Glomerular visceral epithelial cell (primary cell): ENCODE measurements around the gene GPSM1.
A peak's percentile ranks its signal among the peaks of the same experiment; 100 is the strongest.

Source experiments
- DNase-seq: peaks from one replicate; pipeline ENCODE4 v3.0.0-alpha.2; 2016; ENCODE audit errors: extremely low spot score

The GPSM1 gene, protein sequence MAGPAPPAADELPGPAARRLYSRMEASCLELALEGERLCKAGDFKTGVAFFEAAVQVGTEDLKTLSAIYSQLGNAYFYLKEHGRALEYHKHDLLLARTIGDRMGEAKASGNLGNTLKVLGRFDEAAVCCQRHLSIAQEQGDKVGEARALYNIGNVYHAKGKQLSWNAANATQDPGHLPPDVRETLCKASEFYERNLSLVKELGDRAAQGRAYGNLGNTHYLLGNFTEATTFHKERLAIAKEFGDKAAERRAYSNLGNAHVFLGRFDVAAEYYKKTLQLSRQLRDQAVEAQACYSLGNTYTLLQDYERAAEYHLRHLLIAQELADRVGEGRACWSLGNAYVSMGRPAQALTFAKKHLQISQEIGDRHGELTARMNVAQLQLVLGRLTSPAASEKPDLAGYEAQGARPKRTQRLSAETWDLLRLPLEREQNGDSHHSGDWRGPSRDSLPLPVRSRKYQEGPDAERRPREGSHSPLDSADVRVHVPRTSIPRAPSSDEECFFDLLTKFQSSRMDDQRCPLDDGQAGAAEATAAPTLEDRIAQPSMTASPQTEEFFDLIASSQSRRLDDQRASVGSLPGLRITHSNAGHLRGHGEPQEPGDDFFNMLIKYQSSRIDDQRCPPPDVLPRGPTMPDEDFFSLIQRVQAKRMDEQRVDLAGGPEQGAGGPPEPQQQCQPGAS

DNA sequence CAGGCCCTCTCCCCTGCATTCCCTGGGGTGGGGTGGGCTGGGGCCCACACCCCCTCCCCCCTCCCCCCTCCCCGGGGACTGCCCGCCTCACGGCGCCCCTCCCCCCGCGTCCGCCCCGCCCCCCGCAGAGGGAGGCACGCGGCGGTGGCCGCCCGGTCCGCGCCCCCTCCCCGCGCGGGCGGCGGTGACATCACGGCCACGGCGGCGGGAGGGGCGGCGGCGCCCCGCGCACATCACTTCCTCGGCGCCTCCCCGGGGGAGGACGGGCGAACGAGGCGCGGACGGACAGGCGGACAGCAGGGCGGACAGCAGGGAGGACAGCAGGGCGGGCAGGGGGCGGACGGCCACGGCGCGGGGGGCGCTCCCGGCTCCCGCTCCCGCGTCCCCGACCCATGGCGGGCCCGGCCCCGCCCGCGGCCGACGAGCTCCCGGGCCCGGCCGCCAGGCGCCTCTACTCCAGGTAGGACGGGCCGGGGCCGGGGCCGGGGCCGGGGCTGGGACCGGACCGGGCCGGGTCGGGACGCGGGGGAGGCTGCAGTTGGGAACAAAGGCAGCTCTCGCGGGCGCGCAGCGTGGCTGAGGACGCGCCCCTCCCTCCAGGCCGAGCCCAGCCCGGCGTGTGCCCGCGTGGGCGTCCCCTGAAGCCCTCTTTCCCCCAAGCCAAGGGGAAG, at the start of gene GPSM1:
Gene GPSM1 (plus strand): TSS at position 236 of the 671 bp plus-strand sequence. CDS start 157 bp downstream, at position 393.
- DNase-seq, result peak; percentile 47

DNA sequence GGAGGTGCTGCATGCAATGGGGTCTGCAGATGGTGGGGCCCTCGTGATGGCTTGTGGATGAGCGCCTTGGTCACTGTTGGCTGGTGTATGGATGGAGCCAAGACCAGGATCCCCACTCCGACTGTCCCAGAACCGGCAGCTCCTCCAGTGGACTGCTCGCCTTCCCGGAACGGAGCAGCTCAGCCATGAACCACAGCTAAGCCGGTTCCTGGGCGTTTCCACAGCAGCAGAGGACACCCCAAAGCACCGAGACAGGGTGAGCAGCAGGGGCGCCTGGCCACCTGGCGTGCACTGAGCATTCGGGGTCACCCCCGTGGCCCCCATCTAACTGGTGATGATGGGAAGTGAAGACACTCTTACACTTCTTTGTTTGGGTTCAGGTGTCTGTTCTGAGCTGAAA, 49.6 kb upstream of the GPSM1 start:
- DNase-seq, result no peak

GRCh38 chr9:136278221-136278620, 49.1 kb upstream of the GPSM1 start:
- no peak for DNase-seq

DNA sequence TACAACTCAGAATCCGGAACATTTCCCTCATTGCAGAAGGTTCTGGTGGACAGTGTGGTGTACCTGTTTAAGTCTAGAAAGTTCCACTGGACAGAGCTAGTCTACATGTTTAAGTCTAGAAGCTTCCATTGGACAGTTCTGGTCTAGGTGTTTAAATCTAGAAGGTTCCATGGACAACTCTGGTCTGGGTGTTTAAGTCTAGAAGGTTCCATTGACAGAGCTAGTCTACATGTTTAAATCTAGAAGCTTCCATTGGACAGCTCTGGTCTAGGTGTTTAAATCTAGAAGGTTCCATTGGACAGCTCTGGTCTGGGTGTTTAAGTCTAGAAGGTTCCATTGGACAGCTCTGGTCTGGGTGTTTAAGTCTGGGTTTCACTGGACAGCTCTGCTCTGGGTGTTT, 48.4 kb upstream of the GPSM1 start:
- no peak for DNase-seq

GRCh38 chr9:136279471-136279870, 47.9 kb upstream of the GPSM1 start:
- DNase-seq, result no peak

- DNase-seq, result no peak
These were observed 46.6 kb upstream of the GPSM1 start for GRCh38 chr9:136280535-136281315.

DNA sequence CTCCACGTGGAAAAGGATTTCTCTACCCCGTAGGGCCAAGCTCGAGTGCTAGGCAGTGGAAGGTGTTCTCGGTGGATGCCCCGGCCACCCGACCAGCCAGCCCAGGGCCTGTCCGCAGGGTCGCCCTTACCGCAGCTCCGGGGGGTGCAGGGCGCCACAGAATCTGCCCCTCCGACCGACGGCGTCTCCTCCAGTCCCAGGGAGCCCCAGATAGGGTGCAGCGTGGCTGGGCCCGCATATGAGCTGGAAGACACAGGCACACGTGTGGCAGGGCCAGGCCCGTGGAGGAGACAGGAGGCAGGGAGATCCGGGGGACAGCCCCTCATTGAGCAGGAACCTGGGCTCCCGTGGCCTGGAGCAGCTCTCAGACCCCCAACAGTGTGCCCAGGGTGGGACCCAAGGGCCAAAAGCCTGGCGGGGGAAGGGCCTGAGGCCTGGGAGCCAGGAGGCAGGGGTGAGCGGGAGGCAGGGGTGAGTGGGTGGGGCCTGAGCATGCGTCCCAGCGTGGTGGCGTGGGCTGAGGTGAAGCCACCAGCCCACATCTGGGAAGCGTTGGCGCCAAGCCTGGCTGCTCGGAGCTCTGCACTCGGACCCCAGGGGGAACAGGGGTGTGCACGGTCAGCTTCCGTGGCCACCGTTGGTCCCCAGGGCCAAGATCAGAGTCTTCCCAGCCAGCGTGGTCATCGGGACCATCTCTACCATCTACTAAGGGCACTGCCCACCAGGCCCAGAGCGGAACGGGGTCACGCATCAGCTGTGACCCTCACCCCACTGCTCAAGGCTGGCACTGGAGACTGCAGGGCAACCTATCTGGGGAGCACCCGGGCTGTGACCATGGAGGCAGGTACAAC, 45.7 kb upstream of the GPSM1 start:
- DNase-seq, result no peak

DNA sequence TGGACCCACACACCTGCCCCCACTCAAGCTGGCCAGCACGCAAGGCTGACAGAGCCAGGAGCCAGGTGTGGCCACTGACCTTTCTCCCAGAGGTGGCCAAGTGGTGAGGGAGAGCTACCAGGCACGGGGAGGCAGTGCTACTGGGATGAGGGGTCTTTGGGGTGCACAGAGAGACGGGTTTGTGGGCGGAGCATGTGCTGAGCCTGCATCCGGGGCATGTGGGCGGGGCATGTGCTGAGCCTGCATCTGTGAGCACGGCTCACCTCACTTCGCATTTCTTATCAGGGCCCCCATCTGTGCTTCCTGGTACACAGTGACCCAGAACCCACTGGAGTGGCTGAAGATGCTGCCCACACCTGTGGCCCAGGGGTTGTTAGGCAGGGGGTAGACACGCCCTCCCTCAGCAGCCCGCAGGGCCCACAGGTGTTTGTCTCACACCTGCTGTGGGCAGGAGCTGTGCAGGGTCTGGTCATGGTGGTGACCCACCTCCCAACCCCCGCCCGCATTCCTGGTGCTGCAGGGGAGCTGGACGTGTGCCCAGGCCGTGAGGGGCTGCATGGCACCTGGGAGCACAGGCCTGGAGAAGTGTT, 45.0 kb upstream of the GPSM1 start:
- DNase-seq, result no peak

- peak; percentile 76 for DNase-seq
These were observed 43.8 kb upstream of the GPSM1 start for GRCh38 chr9:136283291-136284235.

DNA sequence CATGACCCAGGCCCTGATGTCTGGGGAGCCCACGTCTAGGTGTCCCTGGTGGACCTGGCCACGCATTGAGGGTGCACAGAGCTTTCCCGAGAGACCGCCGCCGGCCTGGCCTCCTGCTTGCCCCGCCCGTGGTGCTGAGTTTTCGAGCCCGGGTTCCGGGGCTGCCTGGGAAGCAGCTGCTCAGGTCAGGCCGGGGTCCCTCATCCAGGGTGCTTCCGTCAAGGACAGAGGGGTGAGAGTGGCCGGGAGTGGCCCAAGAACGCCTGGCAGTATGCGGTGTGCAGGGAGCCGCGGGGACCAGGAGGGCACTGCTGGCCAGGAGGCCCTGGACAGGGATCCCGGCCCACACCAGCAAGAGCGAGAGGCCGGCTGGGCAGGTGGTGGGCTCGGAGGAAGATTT, 43.0 kb upstream of the GPSM1 start:
- DNase-seq, result no peak

DNA sequence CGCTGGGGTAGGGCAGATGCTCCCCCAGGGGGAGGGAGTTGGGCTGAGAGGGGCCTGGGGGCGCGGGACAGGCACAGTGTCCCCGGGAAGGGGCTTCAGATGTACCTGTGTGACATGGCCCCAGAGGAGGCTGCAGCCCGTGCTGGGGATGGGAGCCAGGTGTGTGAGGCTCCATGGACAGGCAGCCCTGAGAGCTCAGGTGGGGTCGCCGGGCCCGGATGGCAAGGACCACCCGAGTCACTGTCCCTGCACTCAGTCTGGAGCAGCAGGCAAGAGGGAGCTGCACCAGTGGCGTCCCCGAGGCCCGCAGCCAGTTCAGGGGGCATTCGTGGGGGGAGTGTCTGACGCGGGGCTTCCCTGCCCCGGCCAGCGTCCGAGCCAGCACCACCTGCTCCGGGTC, 42.4 kb upstream of the GPSM1 start:
- no peak for DNase-seq

DNA sequence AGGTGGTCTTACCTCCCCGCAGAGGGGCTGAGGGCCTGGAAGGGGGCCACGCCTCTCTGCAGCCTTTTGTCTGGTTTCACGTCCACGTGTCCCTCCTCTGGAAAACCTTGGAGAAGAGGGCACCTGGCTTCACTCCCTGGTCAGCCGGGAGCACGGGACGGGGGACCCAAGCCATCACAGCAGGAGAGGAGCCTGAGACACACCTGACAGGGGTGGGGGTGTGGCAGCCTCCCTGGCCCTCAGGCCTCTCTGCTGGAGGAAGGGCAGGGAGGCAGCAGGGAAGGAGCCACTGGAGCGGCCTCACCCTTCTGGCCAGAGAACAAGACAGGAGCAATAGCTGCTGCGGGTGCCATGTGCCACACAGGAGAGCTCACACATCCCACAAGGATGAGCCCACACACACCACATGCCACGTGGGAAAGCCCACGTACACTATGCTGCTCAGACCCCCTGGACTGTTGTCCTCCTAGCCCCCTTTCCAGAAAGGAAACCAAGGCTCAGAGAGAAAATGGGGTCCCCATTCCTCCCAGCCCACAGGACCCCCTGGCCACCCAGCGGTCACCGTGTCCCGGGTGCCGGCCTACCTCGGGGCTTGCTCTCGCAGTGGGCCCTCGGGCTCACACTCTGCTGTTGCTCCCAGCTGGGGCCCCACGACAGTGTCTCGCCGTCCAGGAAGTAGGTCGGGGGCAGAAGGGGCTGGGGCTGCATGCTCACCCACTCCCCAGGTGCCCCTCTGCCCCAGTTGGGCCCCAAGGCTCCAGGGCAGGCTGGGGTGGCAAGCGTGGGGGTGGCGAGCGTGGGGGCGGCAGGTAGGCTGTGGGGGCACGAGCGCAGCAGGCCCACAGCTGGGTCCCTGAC, 41.6 kb upstream of the GPSM1 start:
- no peak for DNase-seq

DNA sequence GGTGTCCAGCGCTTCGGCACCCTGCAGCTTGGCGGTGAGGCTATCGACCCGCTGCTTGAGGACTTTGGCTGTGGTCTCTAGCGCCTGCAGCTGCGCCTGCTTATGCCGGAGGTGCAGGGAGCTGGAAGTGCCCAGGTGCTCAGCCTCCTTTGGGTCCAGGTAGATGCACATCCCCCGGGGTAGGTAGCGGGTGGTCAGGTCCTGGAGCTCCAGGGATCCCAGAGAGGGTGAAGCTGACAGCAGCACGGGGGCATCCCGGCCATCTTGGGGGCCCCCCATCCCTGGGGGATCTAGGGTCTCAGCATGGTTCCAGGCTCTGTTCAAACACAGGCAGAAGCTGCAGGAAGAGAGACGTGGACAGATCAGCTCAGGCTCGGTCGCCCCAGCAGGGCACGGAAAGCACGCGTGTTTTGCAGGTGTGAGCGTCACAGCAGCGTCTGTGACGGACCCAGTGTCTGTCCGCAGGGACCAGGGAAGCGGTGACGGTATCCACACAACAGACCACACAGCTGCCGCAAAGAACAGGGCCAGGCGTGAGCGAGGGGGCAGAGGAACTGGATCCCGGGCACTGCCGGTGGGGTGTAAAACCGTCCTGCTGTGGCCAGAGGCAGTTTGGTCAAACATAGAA, 40.9 kb upstream of the GPSM1 start:
- no peak for DNase-seq

GRCh38 chr9:136286987-136287379, 40.4 kb upstream of the GPSM1 start:
- DNase-seq, result no peak

DNA sequence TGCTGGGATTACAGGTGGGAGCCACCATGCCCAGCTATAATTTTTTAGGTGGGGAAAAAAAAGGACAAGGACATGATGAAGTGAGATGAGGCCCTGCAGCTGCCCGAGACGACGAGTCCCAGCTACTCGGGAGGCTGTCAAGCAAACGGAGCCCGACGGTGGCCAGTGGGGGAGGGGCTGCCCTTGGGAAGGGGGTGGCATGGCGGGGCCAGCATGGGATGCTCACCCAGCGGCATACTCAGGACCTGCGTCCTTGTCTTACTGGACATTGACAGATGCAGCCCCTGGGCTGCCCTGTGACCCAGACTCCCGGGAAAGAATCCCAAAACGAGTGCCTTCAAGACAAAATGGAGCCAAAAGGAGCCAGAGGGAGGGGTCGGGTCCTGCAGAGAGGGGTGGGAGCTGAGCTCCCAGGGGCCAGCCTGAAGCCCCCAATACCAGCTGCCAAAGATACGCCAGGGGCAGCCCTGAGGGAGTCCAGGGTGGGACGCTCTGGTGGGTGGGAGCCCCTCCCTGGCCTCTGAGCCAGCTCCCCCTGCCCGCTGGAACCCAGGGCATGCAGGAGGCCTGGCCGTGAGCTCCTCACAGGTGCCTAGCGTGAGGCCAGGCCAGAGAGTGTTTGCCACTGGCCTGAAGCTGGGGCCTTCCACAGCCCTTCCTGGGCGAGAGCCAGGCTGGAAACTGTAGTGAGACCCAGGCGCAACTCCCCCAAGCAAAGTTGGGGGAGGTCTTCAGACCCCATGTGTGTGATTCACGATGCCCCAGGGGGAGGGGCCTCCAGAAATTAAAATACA, 39.2 kb upstream of the GPSM1 start:
- no peak for DNase-seq

DNA sequence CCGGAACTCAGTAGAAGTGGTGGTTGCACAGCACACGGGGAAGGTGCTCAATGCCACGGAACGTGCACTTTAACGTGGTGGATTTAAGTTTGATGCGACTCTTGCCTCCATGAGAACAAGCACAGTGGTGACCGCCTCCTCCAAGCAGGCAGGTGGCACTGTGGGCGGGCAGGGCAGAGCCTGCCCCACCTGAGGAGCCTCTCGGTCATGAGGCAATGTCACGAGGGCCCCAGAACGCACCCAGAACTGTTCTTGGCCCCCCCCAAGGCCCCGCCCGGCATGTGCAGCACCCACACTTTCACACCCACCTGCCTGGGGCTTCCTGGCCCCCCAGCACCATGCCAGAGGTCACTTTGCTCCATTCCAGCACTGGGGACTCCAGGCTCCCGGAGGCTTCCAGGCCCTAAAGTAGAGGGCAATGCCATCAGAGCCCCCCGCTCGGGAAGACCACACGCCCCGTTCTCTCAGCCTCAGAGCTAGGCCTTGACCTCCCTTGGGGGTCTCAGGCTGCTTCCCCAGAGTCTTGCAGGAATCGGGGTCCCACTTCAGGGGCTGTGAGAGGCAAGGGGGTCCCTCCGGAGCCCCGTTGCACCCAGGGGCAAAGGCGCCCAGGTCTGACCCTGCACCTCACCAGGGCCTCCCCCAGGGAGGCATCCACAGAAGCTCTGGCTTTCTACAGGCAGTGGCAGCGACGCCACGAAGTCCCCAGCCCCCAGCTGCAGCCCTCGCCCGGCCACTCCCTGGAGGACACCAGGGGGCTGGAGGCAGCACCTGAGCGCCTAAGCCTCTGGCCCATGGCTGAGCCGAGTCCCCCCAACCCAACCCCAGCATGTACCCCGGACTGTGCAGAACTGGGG, 37.5 kb upstream of the GPSM1 start:
- no peak for DNase-seq
